ENCODE results near the gene CALML6.

The CALML6 gene

DNA sequence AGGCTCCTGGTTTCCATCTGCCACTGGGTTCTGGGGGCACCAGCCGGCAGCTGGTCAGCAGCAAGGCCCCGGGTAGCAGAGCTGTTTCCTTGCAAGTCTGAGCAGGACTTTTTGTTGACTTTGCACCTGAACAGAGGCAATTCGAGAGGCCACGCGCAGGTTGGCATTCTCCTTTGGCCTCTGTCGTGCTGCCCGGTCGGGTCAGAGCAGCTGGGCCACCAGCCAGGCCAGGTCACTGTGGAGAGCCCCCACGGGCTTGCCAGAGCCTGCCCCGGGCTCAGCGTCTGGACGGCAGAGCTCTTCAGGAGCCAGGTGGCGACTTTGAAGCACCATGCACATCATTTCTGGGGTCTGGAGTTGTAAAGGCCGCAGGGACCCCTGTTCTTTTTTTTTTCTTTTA is 32.4 kb downstream of the CALML6 start:
- Histone ChIP-seq H3K4me3 (ENCODE audit: low read depth, low read length) (no peak overlapping the region), H3K79me2 (ENCODE audit: control insufficient read depth, insufficient read depth, low read length, unreplicated experiment) (no peaks in the 10 kb centered on the region), H3K4me1 (ENCODE audit: control insufficient read depth, insufficient read depth, low read length, unreplicated experiment) (no peaks in the 10 kb centered on the region), H3K27ac (ENCODE audit: low read depth, low read length) (no peak overlapping the region), H3K27me3 (ENCODE audit: insufficient read depth, low read length) (peaks cover 35% of the 10 kb centered on the region; the same call in 1 of the 2 replicates), H3K36me3 (ENCODE audit: insufficient read depth, low read length) (no peaks in the 10 kb centered on the region), H2AFZ (ENCODE audit: low read length, unreplicated experiment) (no peak overlapping the region)

DNA sequence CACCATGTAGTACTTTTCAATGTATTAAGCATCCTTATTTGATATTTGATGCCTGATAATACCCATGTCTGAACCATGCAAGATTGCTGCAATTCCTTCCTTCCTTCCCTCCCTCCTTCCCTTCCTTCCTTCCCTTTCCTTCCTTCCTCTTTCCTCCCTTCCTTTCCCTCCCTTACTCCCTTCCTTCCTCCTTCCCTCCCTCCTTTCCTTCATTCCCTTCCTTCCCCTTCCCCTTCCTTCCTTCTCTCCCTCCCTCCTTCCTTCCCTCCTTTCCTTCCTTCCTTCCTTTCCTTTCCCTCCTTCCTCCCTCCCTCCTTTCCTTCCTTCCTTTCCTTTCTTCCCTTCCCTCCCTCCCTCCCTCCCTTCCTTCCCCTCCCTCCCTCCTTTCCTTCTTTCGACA is 33.7 kb downstream of the CALML6 start:
- Histone ChIP-seq H3K36me3 (ENCODE audit: insufficient read depth, low read length) (no peaks in the 10 kb centered on the region), H3K4me3 (ENCODE audit: low read depth, low read length) (no peak overlapping the region)

DNA sequence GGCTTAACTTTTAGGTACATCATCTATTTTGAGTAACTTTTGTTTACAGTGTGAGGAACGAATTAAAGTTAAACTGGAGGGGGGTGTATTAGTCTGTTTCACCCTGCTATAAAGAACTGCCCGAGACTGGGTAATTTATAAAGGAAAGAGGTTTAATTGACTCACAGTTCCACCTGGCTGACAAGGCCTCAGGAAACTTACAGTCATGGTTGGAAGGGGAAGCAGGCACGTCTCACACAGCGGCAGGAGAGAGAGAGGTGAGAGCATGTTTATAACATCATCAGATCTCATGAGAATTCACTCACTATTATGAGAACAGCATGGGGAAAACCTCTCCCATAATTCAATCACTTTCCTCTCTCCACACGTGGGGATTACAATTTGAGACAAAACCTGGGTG is 35.9 kb downstream of the CALML6 start:
- Histone ChIP-seq H3K4me1 (ENCODE audit: control insufficient read depth, insufficient read depth, low read length, unreplicated experiment) (no peaks in the 10 kb centered on the region), H3K27ac (ENCODE audit: low read depth, low read length) (no peak overlapping the region), H3K79me2 (ENCODE audit: control insufficient read depth, insufficient read depth, low read length, unreplicated experiment) (no peaks in the 10 kb centered on the region), H2AFZ (ENCODE audit: low read length, unreplicated experiment) (no peak overlapping the region), H3K4me3 (ENCODE audit: low read depth, low read length) (no peak overlapping the region), H3K36me3 (ENCODE audit: insufficient read depth, low read length) (no peaks in the 10 kb centered on the region), H3K27me3 (ENCODE audit: insufficient read depth, low read length) (peaks cover 32% of the 10 kb centered on the region; the same call in 1 of the 2 replicates)

More for the DNA sequence above, 33.7 kb downstream of the CALML6 start:
- H3K79me2 ChIP-seq (ENCODE audit: control insufficient read depth, insufficient read depth, low read length, unreplicated experiment): no peaks in the 10 kb centered on the region
- H2AFZ ChIP-seq (ENCODE audit: low read length, unreplicated experiment): no peak overlapping the region
- H3K27me3 ChIP-seq (ENCODE audit: insufficient read depth, low read length): peaks cover 34% of the 10 kb centered on the region; the same call in 1 of the 2 replicates
- no peaks in the 10 kb centered on the region for H3K4me1 ChIP-seq (ENCODE audit: control insufficient read depth, insufficient read depth, low read length, unreplicated experiment)
- no peak overlapping the region for H3K27ac ChIP-seq (ENCODE audit: low read depth, low read length)

DNA sequence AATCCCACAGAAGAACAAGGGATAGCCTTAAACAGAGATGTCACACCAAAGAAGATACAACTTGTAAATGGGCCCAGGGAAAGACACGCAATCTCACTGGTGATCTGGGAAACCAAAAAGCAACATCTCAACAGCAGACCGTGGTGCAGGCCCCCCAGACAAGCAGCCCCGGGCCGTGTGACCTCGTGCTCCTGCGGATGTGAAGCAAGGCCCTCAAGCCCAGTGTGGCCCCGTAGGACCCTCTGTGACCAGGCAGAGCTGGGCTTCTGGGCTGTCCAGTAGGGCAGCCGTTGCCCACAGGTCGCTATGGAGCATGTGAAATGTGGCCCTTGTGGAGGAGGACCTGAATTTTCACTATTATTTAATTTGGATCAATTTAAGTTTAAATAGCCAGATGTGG is 39.0 kb downstream of the CALML6 start:
- H3K4me3 ChIP-seq (ENCODE audit: low read depth, low read length): no peak overlapping the region
- peaks cover 24% of the 10 kb centered on the region; the same call in 1 of the 2 replicates for H3K27me3 ChIP-seq (ENCODE audit: insufficient read depth, low read length)
- H3K4me1 ChIP-seq (ENCODE audit: control insufficient read depth, insufficient read depth, low read length, unreplicated experiment): no peaks in the 10 kb centered on the region
- no peak overlapping the region for H2AFZ ChIP-seq (ENCODE audit: low read length, unreplicated experiment)
- H3K79me2 ChIP-seq (ENCODE audit: control insufficient read depth, insufficient read depth, low read length, unreplicated experiment): no peaks in the 10 kb centered on the region
- H3K27ac ChIP-seq (ENCODE audit: low read depth, low read length): no peak overlapping the region
- H3K36me3 ChIP-seq (ENCODE audit: insufficient read depth, low read length): no peaks in the 10 kb centered on the region

DNA sequence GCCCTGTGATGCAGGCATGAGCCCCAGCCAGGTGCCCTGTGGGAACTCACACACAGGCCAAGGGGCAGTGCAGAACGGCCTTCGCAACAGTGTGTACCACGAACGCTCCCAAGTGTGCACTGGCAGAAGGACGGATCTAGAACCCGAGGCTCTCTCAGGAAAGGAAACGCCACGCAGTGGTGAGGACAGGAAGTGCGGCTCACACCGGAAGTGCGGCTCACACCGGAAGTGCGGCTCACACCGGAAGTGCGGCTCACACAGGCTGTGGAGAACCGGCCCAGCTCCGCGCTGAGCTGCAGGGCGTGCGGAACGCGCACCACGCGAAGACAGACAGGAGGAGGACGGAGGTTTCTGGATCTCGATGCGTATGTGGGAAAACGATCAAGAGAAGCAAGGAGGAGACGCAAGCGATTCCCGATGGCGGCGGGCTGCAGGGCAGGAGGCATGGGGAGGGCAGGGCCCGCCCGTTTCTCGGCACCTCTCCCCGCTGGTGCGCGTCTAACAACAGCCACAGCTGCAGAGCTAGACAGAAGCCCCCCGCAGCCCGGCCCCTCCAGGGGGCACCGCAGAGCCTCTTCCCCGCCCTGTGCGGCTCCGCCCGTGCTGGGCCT is 39.9 kb downstream of the CALML6 start:
- no peaks in the 10 kb centered on the region for H3K36me3 ChIP-seq (ENCODE audit: insufficient read depth, low read length)
- H2AFZ ChIP-seq (ENCODE audit: low read length, unreplicated experiment): no peak overlapping the region
- peaks cover 3% of the 10 kb centered on the region for H3K4me1 ChIP-seq (ENCODE audit: control insufficient read depth, insufficient read depth, low read length, unreplicated experiment)
- no peaks in the 10 kb centered on the region for H3K79me2 ChIP-seq (ENCODE audit: control insufficient read depth, insufficient read depth, low read length, unreplicated experiment)
- peaks cover 19% of the 10 kb centered on the region; the same call in 1 of the 2 replicates for H3K27me3 ChIP-seq (ENCODE audit: insufficient read depth, low read length)
- no peak overlapping the region for H3K4me3 ChIP-seq (ENCODE audit: low read depth, low read length)
- H3K27ac ChIP-seq (ENCODE audit: low read depth, low read length): no peak overlapping the region

DNA sequence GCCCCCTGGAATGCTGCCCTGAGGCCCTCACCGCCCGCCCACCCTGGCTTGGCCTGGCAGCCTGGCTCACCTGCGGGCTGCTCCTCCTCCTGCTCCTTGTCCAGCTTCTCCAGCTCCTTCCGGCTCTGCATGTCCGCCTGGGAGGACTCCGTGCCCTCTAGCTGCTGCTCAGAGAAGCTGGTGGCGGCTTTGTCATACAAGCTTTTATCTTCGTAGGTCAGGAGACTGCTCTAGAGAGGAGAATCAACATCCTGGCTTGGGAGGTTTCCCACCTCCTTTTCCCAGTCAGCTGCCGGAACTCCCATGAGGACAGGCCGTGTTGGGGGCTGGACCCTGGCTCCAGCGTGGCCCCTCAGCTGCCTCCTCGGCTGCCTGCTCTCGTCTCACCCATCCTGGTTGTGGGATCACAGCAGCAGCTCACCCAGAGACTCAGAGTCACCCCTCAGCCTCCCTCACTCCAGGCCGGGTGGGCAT is 40.6 kb downstream of the CALML6 start:
- Histone ChIP-seq H3K79me2 (ENCODE audit: control insufficient read depth, insufficient read depth, low read length, unreplicated experiment) (no peaks in the 10 kb centered on the region), H3K36me3 (ENCODE audit: insufficient read depth, low read length) (no peaks in the 10 kb centered on the region), H3K27me3 (ENCODE audit: insufficient read depth, low read length) (peaks cover 12% of the 10 kb centered on the region; the same call in 1 of the 2 replicates), H2AFZ (ENCODE audit: low read length, unreplicated experiment) (no peak overlapping the region), H3K4me3 (ENCODE audit: low read depth, low read length) (no peak overlapping the region), H3K4me1 (ENCODE audit: control insufficient read depth, insufficient read depth, low read length, unreplicated experiment) (peaks cover 10% of the 10 kb centered on the region), H3K27ac (ENCODE audit: low read depth, low read length) (no peak overlapping the region)

DNA sequence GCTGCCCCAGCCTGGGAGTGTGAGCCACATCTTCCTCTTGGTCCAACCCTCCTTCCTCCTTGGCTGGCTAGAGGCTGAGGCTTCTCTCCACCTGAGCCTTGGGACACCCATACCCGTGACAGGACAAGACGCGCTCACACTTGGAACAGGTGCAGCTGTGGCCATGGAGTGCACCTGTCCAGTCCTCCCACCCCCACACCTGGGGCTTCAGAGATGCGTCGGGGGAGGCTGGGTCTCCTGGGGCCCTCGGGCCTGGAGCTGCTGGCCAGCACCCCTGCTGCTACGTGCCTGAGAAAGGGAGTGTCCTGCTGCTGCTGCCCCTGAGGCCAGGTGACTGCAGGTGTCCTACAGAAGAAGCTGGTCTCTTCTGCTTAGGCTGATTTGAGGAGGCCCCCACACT is 41.0 kb downstream of the CALML6 start:
- Histone ChIP-seq H3K27me3 (ENCODE audit: insufficient read depth, low read length) (peaks cover 9% of the 10 kb centered on the region; the same call in 1 of the 2 replicates), H3K79me2 (ENCODE audit: control insufficient read depth, insufficient read depth, low read length, unreplicated experiment) (no peaks in the 10 kb centered on the region), H3K4me3 (ENCODE audit: low read depth, low read length) (no peak overlapping the region), H3K4me1 (ENCODE audit: control insufficient read depth, insufficient read depth, low read length, unreplicated experiment) (peaks cover 15% of the 10 kb centered on the region), H2AFZ (ENCODE audit: low read length, unreplicated experiment) (no peak overlapping the region), H3K36me3 (ENCODE audit: insufficient read depth, low read length) (no peaks in the 10 kb centered on the region), H3K27ac (ENCODE audit: low read depth, low read length) (no peak overlapping the region)

DNA sequence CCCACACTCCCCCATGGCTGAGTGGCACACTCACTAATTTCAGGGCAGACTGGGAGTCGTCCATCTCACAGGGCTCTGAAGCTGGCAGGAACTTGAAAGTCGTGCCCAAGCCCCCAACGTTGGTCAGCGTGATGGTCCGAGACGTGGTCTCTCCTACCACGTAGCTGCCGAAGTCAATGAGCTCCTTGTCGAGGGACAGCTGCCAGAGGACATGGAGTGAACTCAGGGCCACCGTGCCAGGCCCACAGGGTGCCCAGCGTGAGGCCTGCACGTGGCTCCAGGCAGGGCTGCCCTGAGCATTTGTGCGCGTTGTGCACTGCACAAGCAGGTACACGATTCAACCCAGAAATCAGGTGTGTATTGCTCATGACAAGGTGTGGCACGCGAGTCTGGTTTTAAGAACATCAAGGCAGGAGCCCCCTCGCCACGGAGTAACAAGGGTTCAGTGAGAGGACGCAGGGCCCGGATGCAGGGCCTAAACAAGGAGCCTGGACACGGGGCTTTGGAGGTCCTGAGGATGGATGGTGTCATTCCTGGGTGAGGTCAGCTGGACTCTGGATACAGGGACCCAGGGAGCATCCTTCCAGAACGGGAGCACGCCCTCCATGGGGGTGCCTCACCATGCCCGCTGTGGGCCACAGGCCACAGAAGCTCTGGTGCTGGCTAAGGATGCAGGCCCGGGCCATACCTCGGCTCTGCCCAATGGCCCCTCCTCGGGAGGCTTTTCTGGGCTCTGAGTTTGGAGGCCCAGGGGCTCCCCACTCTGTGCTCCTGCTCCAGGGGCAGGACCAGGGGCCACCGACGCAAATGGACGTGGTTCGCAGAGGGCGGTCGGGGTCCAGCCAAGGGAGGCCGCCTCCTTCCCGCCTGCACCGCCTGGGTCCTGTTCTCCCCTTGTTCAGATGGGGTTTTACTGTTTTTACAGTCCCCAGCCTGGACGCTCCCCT is 41.8 kb downstream of the CALML6 start:
- peaks cover 18% of the 10 kb centered on the region for H3K4me1 ChIP-seq (ENCODE audit: control insufficient read depth, insufficient read depth, low read length, unreplicated experiment)
- H3K27ac ChIP-seq (ENCODE audit: low read depth, low read length): no peak overlapping the region

DNA sequence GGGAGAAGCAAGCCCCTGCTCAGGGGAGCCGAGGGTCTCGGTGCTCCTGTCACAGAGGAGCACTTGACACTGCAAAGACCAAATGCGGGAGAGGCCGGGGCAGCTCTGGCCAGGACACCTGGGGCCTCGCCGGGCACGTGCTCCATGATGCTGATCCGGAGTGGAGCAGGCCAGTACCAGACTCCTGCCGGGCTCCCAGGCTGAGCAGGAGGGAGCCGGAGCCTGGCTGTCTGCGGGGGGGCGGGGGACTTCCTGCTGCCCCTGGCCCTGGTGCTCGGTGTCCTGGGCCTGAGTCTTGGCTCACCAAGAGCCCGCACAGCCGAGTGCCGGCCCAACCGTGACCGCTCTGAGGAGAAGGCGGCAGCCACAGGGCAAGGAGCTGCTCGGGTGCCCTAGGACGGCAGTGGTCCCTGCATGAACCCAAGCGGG is 42.5 kb downstream of the CALML6 start:
- Histone ChIP-seq H3K27me3 (ENCODE audit: insufficient read depth, low read length) (peaks cover 9% of the 10 kb centered on the region; the same call in 1 of the 2 replicates), H3K4me1 (ENCODE audit: control insufficient read depth, insufficient read depth, low read length, unreplicated experiment) (peaks cover 18% of the 10 kb centered on the region)

More for the DNA sequence above, 41.8 kb downstream of the CALML6 start:
- Histone ChIP-seq H3K79me2 (ENCODE audit: control insufficient read depth, insufficient read depth, low read length, unreplicated experiment) (no peaks in the 10 kb centered on the region), H3K27me3 (ENCODE audit: insufficient read depth, low read length) (peaks cover 8% of the 10 kb centered on the region; the same call in 1 of the 2 replicates), H3K4me3 (ENCODE audit: low read depth, low read length) (no peak overlapping the region), H2AFZ (ENCODE audit: low read length, unreplicated experiment) (no peak overlapping the region), H3K36me3 (ENCODE audit: insufficient read depth, low read length) (no peaks in the 10 kb centered on the region)

DNA sequence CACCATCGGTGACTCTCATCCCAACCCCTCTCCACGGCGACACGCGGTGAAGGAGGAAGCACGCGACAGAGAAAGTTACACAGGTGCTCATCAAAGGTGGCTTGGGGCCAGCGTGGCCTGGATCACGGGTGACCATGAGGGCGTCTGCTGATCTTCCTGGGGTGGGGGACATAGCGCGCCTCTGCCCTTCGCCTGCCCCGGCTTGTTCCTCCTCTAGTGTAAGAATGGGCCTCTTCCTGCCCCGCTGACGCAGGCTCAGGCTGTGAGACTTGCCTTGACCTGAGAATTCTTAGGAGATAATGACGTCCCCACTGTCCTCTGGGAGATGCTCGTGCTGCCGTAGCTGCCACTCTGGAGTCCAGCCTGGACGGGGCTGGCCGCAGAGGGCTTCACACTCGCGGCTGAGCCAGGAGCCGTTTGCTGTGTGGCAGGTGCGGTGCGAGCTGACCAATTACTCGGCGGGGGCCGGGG is 43.0 kb downstream of the CALML6 start:
- Histone ChIP-seq H3K36me3 (ENCODE audit: insufficient read depth, low read length) (no peaks in the 10 kb centered on the region), H2AFZ (ENCODE audit: low read length, unreplicated experiment) (no peak overlapping the region), H3K27ac (ENCODE audit: low read depth, low read length) (no peak overlapping the region), H3K4me3 (ENCODE audit: low read depth, low read length) (no peak overlapping the region), H3K79me2 (ENCODE audit: control insufficient read depth, insufficient read depth, low read length, unreplicated experiment) (no peaks in the 10 kb centered on the region), H3K27me3 (ENCODE audit: insufficient read depth, low read length) (peaks cover 9% of the 10 kb centered on the region; the same call in 1 of the 2 replicates), H3K4me1 (ENCODE audit: control insufficient read depth, insufficient read depth, low read length, unreplicated experiment) (peaks cover 18% of the 10 kb centered on the region)

More for the DNA sequence above, 42.5 kb downstream of the CALML6 start:
- Histone ChIP-seq H3K4me3 (ENCODE audit: low read depth, low read length) (no peak overlapping the region), H3K36me3 (ENCODE audit: insufficient read depth, low read length) (no peaks in the 10 kb centered on the region), H3K27ac (ENCODE audit: low read depth, low read length) (no peak overlapping the region), H3K79me2 (ENCODE audit: control insufficient read depth, insufficient read depth, low read length, unreplicated experiment) (no peaks in the 10 kb centered on the region), H2AFZ (ENCODE audit: low read length, unreplicated experiment) (no peak overlapping the region)
